Endothelial cell of umbilical vein (primary cell): ENCODE data around the gene RAMACL. TPM values are rescaled to one million over a fixed set of nuclear protein-coding genes. Genes with fewer than 3 reads are reported as not detected.

Experiments
- BruUV-seq: library from RNA; stranded (reverse); fragments of 400-500 nt; replicated peaks from 2 replicates; lab custom pipeline; 2021; lab: Mats Ljungman, UMichigan
- CTCF ChIA-PET: fragments of 300-600, 350-600 bp; sonication (Branson Sonifier 250); formaldehyde crosslinking; loops from one replicate; lab custom pipeline; 2021; ENCODE audit warnings: antibody characterized with exemption, inconsistent platforms; lab: Charles Lee
- POLR2A ChIA-PET: fragments of 300-600, 350-600 bp; sonication (Branson Sonifier 250); formaldehyde crosslinking; loops from one replicate; lab custom pipeline; 2021; ENCODE audit warnings: antibody characterized with exemption, inconsistent platforms; lab: Charles Lee
- DNase-seq: peaks from one replicate; pipeline ENCODE4 v3.0.0-alpha.2; 2011; ENCODE audit warnings: low read depth, low spot score
- FAIRE-seq: peaks from 2 replicates; lab custom pipeline; 2011; peaks lifted over from hg19 to GRCh38; lab: Jason Lieb, UNC
- H2AFZ ChIP-seq: 2 replicates; pipeline ENCODE4 v1.6.0; 2012; ENCODE audit warnings: low read depth, low read length, control low read depth, inconsistent platforms
- H3K27ac ChIP-seq: 2 replicates; pipeline ENCODE4 v1.5.1; 2011; ENCODE audit warnings: low read depth, mild to moderate bottlenecking, control low read depth, low read length, moderate library complexity; ENCODE audit not compliant: insufficient read depth
- H3K27me3 ChIP-seq, 2 experiments: 2 replicates each; pipeline versions ENCODE4 v1.6.0 to v1.6.1; 2011; ENCODE audit warnings: low read length in 2 of 2, mixed read lengths in 1 of 2; ENCODE audit not compliant: control insufficient read depth in 2 of 2, insufficient read depth in 2 of 2
- H3K36me3 ChIP-seq, 2 experiments: 2 replicates in 1 of 2; 3 replicates in 1 of 2; pipeline ENCODE4 v1.5.1; 2011; ENCODE audit warnings: low read length in 2 of 2, mild to moderate bottlenecking in 1 of 2, moderate library complexity in 1 of 2; ENCODE audit not compliant: control insufficient read depth in 2 of 2, insufficient read depth in 2 of 2; ENCODE audit errors: extremely low read depth in 1 of 2
- H3K4me1 ChIP-seq: 3 replicates; pipeline ENCODE4 v1.5.1; 2011; ENCODE audit warnings: mild to moderate bottlenecking, low read length; ENCODE audit not compliant: control insufficient read depth, insufficient read depth; ENCODE audit errors: extremely low read depth
- H3K4me2 ChIP-seq: 2 replicates; pipeline ENCODE4 v1.6.1; 2011; ENCODE audit warnings: low read length, control low read depth, mixed read lengths; ENCODE audit not compliant: insufficient read depth
- H3K4me3 ChIP-seq, 3 experiments: fragments of 200-600 bp in 1 of 3; sonication (generic), shearing (Covaris generic) in 1 of 3; replicated peaks in 1 of 3; 2 replicates each; pipeline ENCODE4 v1.5.1; 2011 to 2016; ENCODE audit warnings: control low read depth in 3 of 3, low read length in 3 of 3, mild to moderate bottlenecking in 2 of 3, inconsistent platforms in 1 of 3, low read depth in 1 of 3, moderate library complexity in 1 of 3; ENCODE audit not compliant: insufficient read depth in 1 of 3
- H3K79me2 ChIP-seq: 2 replicates; pipeline ENCODE4 v1.6.0; 2012; ENCODE audit warnings: low read length, inconsistent platforms; ENCODE audit not compliant: control insufficient read depth, insufficient read depth
- H3K9ac ChIP-seq: replicated peaks from 2 replicates; pipeline ENCODE3; 2011; ENCODE audit warnings: low read length, control low read depth; ENCODE audit not compliant: insufficient read depth; ENCODE audit errors: extremely low read depth
- H3K9me1 ChIP-seq: replicated peaks from 3 replicates; pipeline ENCODE4 v1.6.0; 2011; ENCODE audit warnings: mild to moderate bottlenecking, low read length; ENCODE audit not compliant: control insufficient read depth, insufficient read depth; ENCODE audit errors: extremely low read depth
- H3K9me3 ChIP-seq: replicated peaks from 2 replicates; pipeline ENCODE4 v1.5.1; 2012; ENCODE audit warnings: low read length, inconsistent platforms; ENCODE audit not compliant: control insufficient read depth, insufficient read depth
- H4K20me1 ChIP-seq: replicated peaks from 2 replicates; pipeline ENCODE3; 2011; ENCODE audit warnings: mild to moderate bottlenecking, low read length; ENCODE audit not compliant: control insufficient read depth, insufficient read depth; ENCODE audit errors: extremely low read depth
- EZH2 ChIP-seq: IDR thresholded peaks from 2 replicates; pipeline ENCODE4 v1.6.1; 2012; ENCODE audit warnings: borderline replicate concordance, low read depth, mild to moderate bottlenecking, moderate library complexity, low read length, inconsistent platforms; ENCODE audit not compliant: severe bottlenecking
- FOS ChIP-seq: IDR thresholded peaks from 2 replicates; pipeline ENCODE4 v1.6.1; 2011; ENCODE audit warnings: mild to moderate bottlenecking, low read length, moderate library complexity, borderline replicate concordance; ENCODE audit not compliant: insufficient read depth
- GATA2 ChIP-seq: IDR thresholded peaks from 2 replicates; pipeline ENCODE4 v1.7.0; 2011; ENCODE audit warnings: low read depth, mild to moderate bottlenecking, moderate library complexity, mixed read lengths, low read length; ENCODE audit not compliant: insufficient read length, insufficient read depth
- JUN ChIP-seq: IDR thresholded peaks from 2 replicates; pipeline ENCODE4 v1.6.1; 2011; ENCODE audit warnings: borderline replicate concordance, low read depth; ENCODE audit not compliant: insufficient read length, insufficient read depth
- MYC ChIP-seq: IDR thresholded peaks from one replicate; pipeline ENCODE4 v1.6.1; 2011; ENCODE audit warnings: mild to moderate bottlenecking, low read depth, low read length
- POLR2A ChIP-seq: IDR thresholded peaks from 2 replicates; pipeline ENCODE4 v1.6.1; 2012; ENCODE audit warnings: low read depth, mild to moderate bottlenecking, control low read depth, low read length
- POLR2AphosphoS5 ChIP-seq: IDR thresholded peaks from 2 replicates; pipeline ENCODE4 v1.6.1; 2012; ENCODE audit warnings: low read depth, mild to moderate bottlenecking, control low read depth, low read length, moderate library complexity; ENCODE audit not compliant: insufficient read depth
- dilution Hi-C: fragments of 300-500 bp; cut with MboI; formaldehyde crosslinking; loops from one replicate; pipeline ENCODE4 v1.15.0; 2019; ENCODE audit warnings: low sequenced_read_pairs; ENCODE audit not compliant: extremely low pct_ligation_motif_present
- intact Hi-C: fragments of 100-400 bp; cut with micrococcal nuclease; formaldehyde crosslinking; loops from one replicate; pipeline ENCODE4 v1.10.0; 2022
- polyA plus RNA-seq, 4 experiments: library from polyadenylated mRNA; depleted of rRNA in 3 of 4; stranded (reverse) in 3 of 4; unstranded in 1 of 4; fragments of >200 nt; gene quantifications; 2 replicates each; pipeline versions ENCODE4 v1.2.1 to v1.2.3, GENCODE V29; 2011 to 2012; ENCODE audit warnings: missing spikeins in 1 of 4
- total RNA-seq: library from RNA; stranded (reverse); gene quantifications from 2 replicates; pipeline ENCODE4 v1.2.3, GENCODE V29; 2021
- TF ChIP-seq, protein P1 (sequence below), 2 donors: IDR thresholded peaks; 1 replicate in 1 of 2; 2 replicates in 1 of 2; pipeline ENCODE4 v1.5.1; 2011; ENCODE audit warnings: low read length in 2 of 2, mild to moderate bottlenecking in 2 of 2, moderate library complexity in 2 of 2, control low read depth in 1 of 2, inconsistent platforms in 1 of 2, low read depth in 1 of 2; ENCODE audit not compliant: insufficient read depth in 1 of 2; ENCODE audit errors: extremely low read depth in 1 of 2
- TF ChIP-seq, protein P2 (sequence below): IDR thresholded peaks from 2 replicates; pipeline ENCODE4 v1.6.1; 2011; ENCODE audit not compliant: insufficient read depth, insufficient read length

Gene RAMACL
- total and polyA plus RNA-seq, 2 donors (not counting 3 experiments of a cell fraction or from before 2014, with no cell fraction given), result 0.17 to 5.3 TPM

DNA sequence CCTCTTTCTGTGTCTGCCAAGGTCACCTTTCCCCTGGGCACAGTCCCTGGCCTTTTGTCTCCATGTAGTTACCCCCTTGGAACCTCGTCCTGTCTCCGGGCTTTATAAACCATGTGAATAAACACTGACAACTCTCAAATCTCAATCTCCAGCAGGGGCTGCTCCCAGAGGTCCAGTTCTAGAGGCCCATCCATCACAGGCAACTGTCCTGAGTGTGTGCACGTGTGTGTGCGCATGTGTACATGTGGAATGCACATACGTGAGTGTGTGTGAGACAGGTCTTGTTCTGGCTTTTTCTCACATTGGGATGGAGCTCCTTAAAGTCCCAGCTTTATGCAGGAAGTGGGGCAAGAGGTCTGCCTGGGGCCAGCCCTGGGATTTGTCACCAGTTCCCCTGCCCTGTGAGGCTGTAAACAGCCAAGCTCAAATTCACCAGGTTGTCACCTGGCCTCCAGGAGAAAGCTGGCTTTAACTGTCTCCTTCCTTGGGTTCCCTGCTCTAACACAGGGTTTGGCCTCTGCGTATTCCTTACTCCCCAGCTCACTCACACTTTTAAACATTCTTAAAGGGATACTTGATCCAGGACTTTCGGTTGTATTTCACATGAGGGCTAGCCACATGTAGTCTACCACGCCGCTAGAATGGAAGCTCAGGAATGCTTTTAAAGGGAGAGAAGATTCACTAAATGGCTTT lies 42.7 kb downstream of the RAMACL start:
- Histone ChIP-seq H3K27ac (no peak overlapping the region), H2AFZ (no peak overlapping the region), H3K27me3 (no peaks in the 10 kb centered on the region), H4K20me1 (no peaks in the 10 kb centered on the region), H3K4me2 (no peak overlapping the region), H3K36me3 (peaks cover 3 to 4% of the 10 kb centered on the region in 2 experiments), H3K4me1 (peaks cover 9% of the 10 kb centered on the region), H3K9ac (no peak overlapping the region), H3K79me2 (no peaks in the 10 kb centered on the region), H3K9me3 (no peaks in the 10 kb centered on the region), H3K9me1 (no peaks in the 10 kb centered on the region), H3K4me3 (no peak overlapping the region)
- POLR2A ChIA-PET, result no interaction called here
- CTCF ChIA-PET, result interaction anchor here (1.1 kb wide), 1 partner anchor 11 kb away, joined by 3 read pairs; no protein-coding TSS in a partner anchor
- dilution Hi-C loops, result no loop called here
- TF ChIP-seq POLR2AphosphoS5 (no peak), POLR2A (no peak), JUN (no peak), FOS (no peak), MYC (no peak), EZH2 (no peak), GATA2 (no peak)
- TF ChIP-seq, protein P1, sequence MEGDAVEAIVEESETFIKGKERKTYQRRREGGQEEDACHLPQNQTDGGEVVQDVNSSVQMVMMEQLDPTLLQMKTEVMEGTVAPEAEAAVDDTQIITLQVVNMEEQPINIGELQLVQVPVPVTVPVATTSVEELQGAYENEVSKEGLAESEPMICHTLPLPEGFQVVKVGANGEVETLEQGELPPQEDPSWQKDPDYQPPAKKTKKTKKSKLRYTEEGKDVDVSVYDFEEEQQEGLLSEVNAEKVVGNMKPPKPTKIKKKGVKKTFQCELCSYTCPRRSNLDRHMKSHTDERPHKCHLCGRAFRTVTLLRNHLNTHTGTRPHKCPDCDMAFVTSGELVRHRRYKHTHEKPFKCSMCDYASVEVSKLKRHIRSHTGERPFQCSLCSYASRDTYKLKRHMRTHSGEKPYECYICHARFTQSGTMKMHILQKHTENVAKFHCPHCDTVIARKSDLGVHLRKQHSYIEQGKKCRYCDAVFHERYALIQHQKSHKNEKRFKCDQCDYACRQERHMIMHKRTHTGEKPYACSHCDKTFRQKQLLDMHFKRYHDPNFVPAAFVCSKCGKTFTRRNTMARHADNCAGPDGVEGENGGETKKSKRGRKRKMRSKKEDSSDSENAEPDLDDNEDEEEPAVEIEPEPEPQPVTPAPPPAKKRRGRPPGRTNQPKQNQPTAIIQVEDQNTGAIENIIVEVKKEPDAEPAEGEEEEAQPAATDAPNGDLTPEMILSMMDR (IDR thresholded peaks at IDR 0.05; ENCODE audit: extremely low read depth in 1 of 2, insufficient read depth in 1 of 2, low read depth in 1 of 2, low read length in 2 of 2), result no peak
- TF ChIP-seq, protein P2, sequence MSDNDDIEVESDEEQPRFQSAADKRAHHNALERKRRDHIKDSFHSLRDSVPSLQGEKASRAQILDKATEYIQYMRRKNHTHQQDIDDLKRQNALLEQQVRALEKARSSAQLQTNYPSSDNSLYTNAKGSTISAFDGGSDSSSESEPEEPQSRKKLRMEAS, result no peak
- FAIRE-seq, result no peak
- DNase-seq, result no peak
- no TSS peak for BruUV-seq
- intact Hi-C loops, result no loop called here
